HL-60/S4 treated with retinoic acid at 250 ng/mL for 4 days and 3 days (cell line): ENCODE results near the gene FYTTD1.

Source experiments
- in situ Hi-C: fragments of 300-500 bp; cut with MboI; formaldehyde crosslinking; loops from 2 replicates; pipeline ENCODE4 v1.7.0; 2022; ENCODE audit warnings: low sequenced_read_pairs

FYTTD1 gene

DNA sequence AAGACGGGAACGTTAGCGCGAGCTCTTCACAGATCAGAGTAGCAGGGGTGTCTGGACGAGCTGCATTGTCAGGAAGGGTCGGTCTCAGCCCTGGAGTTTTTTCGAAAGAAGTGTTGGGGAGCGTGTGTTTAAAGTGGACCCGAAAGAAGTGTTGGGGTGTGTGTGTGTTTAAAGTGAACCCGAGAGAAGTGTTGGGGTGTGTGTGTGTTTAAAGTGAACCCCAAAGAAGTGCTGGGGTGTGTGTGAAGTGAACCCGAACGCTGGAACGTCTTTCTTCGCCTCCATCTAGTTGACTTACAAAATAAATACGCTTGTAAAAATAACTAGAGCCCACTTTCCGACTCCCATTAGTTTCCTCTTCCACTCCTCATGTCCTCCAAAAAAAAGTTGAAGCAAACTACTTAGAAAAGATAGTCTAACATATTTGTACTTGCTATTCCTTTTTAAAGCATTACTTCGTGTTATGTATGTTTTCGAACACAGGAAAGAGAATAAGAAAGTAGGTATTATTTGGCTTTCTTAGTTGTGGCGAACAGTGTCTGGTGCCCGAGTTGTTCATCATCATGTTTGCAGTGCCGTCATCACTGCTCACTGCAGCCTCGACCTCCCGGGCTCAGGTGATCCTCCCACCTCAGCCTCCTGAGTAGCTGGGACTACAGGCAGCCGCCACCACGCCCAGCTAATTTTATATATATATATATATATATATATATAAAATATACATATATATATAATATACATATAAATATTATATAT is 42.4 kb downstream of the FYTTD1 start:
- in situ Hi-C loops, result no loop called here

DNA sequence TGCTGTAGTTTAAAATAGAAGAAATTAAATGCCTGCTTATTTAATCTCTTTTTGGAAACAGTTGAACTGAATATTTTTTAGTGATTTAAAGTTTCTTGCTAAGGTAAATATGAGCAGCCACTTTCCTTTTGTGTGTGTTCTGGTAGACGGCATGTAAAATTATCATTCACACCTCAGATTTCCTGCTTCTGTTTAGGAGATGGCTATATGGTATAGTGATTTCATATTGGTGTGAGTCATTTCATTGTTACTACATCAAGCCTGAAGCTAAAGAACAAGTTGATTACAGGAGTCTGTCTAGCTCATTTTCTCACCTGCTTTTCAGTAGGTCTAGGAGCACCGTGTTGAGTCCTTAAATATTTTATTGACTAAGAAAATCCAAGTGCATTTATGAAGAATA is 43.6 kb downstream of the FYTTD1 start:
- in situ Hi-C loops, result no loop called here

DNA sequence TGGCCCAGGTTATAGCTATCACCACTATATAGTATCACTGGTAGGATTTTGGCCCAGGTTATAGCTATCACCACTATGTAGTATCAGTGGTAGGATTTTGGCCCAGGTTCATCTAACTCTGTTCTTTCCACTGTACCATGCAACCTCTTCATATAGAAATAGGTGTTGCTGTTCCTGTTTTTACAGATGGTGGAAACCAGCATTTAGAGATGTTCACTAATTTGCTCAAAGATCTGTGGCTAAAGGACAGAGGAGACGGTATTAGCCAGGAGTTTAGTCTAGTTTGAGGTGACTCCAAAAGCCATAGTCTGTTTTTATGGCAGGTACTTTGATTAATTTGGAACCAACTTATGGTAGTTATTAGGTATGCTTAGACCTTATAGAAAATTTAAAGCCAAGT is 44.4 kb downstream of the FYTTD1 start:
- in situ Hi-C loops, result no loop called here

DNA sequence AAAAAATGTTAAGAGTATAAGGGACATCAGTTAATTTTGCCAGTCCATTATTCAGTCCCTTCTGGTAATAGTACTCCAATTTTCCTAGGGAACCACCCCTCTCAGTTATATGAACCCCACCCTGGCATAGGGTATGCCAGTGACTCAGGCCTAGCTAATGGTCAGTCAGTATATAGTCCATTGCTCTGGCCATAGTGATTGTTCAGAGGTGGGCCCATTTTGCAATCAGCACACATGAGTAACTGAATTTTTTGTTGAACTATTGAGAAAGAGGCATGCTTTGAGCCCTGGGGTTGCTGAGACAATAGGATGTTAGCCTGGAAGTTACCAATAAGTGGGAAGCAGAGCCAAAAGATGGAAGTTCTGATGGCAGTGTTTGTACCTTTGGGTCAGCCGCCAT is 45.5 kb downstream of the FYTTD1 start:
- in situ Hi-C loops, result no loop called here

DNA sequence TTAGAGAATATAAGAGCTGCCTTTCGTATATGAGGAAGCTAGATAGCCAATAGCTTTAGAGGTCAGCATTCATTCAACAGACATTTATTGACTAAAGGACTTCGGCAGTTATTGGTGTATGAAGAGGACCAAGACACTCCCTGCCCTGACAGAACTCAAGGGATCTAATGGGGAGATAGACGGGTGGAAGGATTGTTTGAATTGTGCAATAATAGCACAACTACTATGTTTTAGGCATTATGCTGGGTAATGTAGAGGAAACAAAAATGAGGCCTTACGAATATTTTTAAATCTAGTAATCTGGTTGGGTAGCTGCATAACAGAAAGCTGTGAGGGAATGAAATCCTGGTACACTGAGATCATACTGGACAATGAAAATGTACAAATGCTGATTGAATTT is 46.4 kb downstream of the FYTTD1 start:
- in situ Hi-C loops, result no loop called here

DNA sequence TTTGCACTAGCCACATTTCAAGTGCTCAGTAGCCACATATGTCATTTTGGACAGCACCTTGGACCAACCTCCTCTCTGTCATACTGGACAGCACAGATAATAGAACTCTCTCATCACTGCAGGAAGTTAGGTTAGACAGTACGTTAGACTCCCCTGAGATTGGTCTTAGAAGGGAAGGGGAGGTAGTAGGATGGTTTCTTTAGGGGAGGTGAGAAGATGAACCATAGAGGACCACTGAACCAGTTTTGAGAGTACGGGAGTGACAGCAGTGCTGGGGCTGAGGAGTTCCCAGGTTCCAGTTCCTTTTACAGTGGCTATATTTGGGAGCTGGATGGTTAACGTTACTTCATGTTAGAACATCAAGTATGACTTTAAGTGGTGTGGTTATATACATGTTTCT is 49.2 kb downstream of the FYTTD1 start:
- in situ Hi-C loops, result no loop called here

DNA sequence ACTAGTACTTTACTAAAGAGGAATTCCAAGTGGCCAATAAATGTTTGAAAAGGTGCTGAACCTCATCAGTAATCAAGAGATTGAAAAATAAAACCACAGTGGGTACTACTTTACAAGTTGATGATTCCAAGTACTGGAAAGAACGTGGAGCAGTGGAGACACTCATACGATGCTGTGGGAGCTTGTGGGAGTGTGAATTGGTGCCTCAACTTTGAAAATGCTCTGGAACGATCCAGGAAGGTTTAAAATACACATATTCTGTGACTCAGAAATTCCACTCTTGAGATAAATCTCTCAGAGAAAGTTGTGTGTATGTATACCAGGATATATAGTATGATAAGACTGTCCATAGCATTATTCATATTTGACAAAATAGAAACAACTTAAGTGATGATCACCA is 50.7 kb downstream of the FYTTD1 start:
- in situ Hi-C loops, result no loop called here

DNA sequence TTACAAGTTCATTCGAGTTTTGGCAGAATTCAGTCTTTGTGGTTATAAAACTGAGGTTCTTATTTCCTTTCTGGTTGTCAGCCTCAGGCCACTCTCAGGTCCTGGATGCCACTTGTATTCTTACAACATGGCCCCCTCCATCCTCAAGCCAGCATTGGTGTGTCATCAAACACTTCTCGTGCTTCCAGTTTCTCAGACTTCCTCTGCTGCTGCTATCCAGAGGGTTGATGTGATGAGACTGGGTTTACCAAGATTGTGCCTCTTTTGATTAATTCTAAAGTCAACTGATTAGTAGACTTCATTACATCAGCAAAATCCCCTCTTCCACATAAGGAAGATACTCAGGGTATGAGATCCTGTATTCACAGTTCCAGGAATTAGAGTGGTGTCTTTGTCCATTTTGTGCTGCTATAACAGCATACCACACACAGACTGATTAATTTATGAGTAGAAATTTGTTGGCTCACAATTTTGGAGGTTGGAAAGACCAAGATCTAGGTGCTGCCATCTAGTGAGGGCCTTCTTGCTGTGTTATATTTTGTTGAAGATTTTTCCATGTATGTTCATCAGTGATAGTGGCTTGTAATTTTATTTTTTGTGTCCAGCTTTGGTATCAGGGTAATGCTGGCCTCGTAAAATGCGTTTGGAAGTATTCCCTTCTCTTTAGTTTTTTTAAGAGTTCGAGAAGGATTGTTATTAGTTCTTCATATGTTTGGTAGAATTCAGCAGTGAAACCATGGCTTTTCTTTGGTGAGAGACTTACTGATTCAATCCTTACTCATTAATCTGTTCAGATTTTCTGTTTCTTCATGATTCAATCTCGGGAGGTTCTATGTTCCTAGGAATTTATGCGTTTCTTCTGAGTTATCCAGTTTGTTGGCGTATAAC is 52.5 kb downstream of the FYTTD1 start:
- in situ Hi-C loops, result no loop called here

DNA sequence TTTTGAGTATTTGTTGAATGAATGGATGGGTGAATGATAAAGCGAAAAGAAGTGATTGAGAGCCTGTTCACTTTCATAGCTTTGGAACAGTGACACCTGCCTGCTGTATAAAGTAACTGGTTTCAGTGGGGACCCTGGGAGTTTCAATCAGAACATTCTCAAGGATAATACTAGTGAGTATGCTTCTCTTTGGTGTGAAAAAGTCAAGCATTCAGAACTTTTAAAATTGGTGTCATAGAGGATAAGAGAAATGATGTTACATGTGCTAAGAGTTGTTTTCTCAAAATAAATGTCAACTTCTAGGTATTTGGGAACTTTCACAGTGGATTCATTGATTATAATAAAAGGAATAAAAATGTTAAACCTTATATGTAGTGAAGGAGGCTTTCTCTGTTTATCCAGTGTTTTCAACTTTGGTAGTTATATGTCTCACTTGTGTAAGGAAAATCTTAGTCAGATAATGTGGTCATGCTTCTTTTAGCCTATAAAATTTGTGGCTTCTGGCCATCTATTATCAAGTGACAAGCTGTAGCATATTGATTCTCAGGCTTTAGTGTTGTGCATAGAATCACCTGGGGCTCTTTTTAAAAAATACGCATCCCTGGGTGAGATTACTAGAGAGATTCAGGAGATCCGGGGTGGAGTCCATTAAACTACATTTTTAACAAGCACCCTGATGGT is 53.2 kb downstream of the FYTTD1 start:
- in situ Hi-C loops, result no loop called here

DNA sequence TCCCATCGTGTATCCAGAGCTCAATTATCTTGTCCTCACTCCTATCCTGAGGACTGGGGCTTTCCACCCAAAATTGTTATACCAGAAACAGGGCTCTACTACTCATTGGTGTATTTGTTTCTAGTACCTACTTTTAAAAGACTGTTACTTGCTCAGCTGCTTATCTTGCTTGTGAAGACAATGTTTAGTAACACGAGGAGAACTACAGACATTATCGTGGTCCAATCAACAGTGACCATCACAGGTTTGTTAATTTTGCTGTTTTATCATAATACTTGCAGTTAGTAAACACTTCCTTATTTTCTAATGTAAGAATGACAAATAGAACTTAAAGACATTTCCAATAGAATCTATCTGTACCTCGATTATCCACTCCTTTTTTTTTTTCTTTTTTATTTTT is 54.8 kb downstream of the FYTTD1 start:
- in situ Hi-C loops, result no loop called here

DNA sequence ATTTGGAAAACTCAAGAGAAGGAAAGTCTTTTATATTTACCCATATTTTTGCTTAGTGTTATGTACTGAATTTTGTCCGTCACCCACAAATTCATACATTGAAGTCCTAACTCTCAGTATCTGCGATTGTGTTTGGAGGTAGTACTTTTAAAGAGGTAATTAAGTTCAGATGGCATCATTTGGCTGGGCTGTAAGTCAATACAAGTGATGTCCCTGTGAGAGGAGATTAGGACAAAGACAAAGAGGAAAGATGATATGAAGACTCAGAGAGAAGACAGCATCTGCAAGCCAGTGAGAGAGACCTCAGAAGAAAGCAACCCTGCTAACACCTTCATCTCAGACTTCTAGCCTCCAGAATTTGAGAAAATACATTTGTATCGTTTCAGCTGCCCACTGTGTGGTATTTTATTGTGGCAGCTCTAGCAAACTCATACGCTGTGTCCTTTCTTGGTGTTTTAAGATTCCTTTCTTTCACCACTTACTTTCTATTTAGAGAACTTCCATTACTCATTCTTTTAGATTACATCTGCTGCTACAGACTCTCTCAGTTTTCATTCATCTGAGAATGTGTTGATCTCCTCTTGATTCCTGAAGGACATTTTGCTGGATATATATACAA is 58.4 kb downstream of the FYTTD1 start:
- in situ Hi-C loops, result no loop called here

DNA sequence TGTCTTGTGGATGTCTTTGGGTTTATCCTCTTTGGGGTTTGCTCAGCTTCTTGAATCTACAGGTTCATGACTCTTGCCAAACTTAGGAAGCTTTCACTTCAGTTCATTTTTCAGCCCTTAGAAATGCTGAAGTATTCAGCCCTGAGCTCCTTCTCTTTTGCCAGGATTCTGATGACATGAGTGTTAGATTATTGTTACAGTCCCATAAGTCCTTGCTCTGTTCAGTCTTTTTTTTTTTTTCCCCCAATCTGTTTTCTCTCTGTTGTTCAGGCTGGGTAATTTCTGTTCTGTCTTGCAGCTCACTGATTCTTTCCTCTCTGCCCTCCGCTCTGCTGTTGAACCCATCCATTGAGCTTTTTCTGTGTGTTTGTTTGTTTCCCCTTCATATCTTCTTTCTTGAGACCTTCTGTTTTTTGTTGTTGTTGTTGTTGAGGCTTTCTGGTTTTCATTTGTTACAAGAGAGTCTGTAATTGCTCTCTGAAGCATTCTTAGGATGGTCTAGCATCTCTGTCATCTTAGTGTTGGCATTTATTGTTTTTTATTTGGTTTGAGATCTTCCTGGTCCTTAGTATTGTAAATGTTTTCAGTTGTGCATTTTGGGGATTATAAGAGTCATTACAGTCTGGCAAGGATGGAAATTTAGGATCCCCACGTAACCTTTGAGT is 59.8 kb downstream of the FYTTD1 start:
- in situ Hi-C loops, result no loop called here

DNA sequence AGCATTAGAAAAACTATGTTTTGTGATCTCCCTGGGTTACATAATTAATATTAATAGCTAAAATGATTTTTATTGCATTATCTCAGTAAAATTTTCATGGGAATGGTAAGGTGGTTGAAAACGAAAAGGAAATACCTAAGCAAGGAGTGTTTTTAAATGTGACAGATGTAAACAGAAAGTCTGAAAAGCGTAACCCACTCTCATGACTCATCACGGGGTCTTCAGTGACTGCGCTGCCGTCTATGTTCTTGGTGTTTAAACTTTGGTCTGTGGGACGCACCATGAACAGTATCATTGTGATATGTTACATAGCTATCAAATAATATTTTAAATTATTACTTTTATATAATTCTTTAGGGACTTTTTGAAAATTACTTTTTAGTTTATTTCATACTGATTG is 61.2 kb downstream of the FYTTD1 start:
- in situ Hi-C loops, result no loop called here

DNA sequence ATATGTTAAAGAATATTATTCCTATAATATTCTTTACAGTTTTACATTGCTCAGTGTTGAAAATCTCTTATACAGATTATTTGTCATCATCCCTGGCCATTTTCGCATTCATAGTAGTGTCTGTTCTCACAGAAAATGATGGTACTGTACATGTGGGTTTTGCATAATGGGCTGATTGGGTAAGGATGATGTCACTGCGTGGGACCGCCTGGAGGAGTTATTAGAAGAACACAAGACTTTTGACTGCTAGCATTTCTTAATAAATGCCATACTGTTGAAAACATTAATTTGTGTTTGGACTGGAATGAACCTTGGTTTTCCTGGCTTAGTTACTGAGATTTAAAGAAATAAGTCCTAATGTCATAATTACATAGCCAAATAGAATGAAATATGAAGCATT is 61.7 kb downstream of the FYTTD1 start:
- in situ Hi-C loops, result no loop called here

DNA sequence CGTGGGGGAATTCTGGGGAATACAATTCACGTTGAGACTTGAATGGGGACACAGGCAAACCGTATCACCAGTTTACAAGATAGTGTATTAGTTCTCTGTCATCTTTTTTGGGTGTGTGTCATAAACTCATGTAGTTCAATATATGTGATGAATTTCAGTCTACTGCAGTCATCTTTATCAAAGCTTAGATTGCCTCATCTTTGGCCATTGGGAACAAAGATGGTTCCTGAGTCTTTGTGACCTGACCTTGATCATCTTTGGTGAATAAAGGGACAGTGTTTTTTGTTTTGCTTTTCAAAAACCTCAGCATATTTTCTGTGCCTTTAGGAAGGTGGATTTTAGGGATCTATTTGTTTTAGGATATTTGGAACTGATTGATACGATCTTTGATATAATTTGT is 64.7 kb downstream of the FYTTD1 start:
- in situ Hi-C loops, result no loop called here

DNA sequence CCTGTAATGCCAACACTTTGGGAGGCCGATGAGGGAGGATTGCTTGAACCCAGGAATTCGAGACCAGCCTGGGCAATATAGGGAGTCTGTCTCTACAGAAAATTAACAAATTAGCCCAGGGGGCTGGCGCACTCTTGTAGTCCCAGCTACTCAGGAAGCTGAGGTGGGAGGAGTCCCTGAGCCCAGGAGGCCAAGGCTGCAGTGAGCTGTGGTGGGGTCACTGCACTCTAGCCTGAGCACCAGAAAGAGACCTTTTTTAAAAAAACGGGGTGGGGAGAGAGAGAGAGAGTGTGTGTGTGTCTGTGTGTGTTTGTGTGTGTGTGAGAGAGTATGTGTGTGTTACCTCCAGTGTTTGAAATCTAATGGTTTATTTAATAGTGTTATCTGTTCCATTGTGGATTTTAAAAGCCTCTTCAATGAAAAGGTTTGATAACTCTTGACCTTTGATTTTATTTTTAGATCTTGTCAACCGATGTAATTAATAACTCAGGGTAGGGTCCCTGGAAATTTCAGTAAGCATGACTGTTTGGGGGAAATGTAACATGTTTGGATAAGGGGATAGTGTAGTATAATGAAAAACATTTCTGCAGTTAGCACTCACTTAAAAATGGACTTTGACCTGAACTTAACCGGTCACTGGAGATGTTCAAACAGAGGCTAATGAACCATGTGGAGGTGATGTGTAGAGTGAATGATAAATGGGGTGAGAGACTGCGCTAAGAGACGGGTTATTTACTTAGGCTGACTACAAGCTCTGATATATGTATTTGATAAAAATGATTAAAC is 71.1 kb downstream of the FYTTD1 start:
- in situ Hi-C loops, result no loop called here

DNA sequence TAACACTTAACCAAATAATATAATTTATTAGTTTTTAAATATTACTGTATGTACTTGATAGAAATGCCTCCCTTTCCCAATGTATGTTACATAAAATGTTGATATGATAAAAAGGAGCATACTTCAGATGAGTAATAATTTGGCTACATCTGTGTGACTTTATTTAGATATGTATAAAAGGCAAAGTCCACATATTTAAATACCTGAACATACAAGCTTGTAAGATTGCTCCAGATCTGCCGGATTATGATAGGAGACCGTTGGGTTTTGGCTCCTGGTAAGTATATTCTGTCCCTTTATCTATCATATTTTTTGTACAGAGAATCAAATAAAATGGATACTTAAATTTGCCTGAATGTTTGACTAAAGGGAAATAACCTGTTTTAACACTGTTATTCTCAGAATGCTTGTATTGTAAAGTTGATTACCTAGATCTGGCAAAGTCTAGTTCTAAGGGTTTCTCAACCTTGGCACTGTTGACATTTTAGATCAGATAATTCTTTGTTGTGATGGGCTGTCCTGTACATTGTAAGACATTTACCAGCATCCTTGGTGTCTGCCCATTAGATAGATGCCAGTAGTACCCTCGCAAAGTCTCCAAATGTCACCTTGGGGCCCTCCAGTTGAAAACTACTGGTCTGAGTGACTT is 79.8 kb downstream of the FYTTD1 start:
- in situ Hi-C loops, result no loop called here

DNA sequence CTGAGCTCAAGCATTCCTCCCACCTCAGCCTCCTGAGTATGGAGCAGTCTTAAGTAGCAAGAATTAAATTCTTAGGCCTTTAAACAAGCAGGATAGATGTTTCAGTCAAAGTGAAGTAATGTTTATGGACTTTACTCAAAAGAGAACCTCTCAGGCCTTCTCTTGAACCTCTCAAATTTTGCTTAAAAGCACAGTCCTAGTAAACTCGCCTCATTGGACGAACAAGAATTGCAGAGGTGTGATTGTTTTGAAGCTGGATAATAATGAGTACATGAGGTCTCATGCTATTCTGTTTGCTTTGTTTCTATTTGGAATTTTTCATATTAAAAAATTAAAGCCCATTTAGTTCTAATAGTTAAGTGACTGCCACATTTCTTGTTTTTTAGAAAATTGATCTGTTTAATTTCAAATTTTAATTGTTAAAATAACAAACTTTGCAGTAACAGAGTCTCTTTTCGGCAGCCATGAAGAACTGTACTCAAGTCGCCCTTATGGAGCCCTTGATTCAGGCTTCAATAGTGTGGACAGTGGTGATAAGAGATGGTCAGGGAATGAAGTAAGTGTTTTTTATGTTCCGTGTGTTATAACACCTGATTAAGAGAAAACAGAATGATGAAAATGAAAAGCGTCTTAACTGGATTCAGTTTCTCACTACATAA is 80.8 kb downstream of the FYTTD1 start:
- in situ Hi-C loops, result no loop called here

DNA sequence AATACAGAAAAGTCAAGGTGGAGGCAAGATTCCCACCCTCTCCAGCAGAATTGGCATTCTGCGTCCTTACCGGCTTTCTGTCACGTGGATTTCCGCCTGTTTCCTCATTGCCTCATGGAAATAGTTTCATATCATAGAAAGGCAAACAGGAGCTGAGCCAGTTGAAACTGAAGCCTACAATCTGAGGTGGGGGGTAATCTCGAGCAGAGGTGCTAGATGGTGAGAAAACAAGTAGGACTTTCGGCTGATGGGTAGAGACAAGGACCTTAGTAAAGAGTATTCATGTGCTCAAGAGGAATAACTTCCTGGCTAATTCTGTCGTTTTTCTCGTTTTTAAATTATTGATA is 81.3 kb downstream of the FYTTD1 start:
- in situ Hi-C loops, result no loop called here
